ENCODE results near the gene MMP26. TPM values are rescaled to one million over a fixed set of nuclear protein-coding genes. Genes with fewer than 3 reads are reported as not detected.

MMP26 gene
- not detected for polyA plus RNA-seq (ENCODE audit: insufficient read length)

- peak; percentile 6 for DNase-seq
Measured at GRCh38 chr11:4704054-4704789, at the start of gene MMP26. TSS of gene MMP26 (plus strand) at chr11:4704784.

GRCh38 chr11:4658629-4659445 lies 45.7 kb upstream of the MMP26 start:
- DNase-seq, result no peak

GRCh38 chr11:4662876-4663275 lies 41.7 kb upstream of the MMP26 start:
- DNase-seq, result no peak

GRCh38 chr11:4664183-4664582 lies 40.4 kb upstream of the MMP26 start:
- DNase-seq, result no peak

GRCh38 chr11:4664786-4665185 lies 39.8 kb upstream of the MMP26 start:
- DNase-seq, result no peak

- DNase-seq, result no peak
Measured at GRCh38 chr11:4665424-4665823, 39.2 kb upstream of the MMP26 start.

GRCh38 chr11:4671741-4672140 lies 32.8 kb upstream of the MMP26 start:
- no peak for DNase-seq

- no peak for DNase-seq
Measured at GRCh38 chr11:4672470-4672869, 32.1 kb upstream of the MMP26 start.

GRCh38 chr11:4673781-4674180 lies 30.8 kb upstream of the MMP26 start:
- DNase-seq, result no peak

GRCh38 chr11:4677948-4678347 lies 26.6 kb upstream of the MMP26 start:
- no peak for DNase-seq

GRCh38 chr11:4680341-4680740 lies 24.2 kb upstream of the MMP26 start:
- no peak for DNase-seq

- no peak for DNase-seq
Measured at GRCh38 chr11:4682623-4683419, 21.8 kb upstream of the MMP26 start.

- DNase-seq, result no peak
Measured at GRCh38 chr11:4684631-4685285, 19.8 kb upstream of the MMP26 start.

GRCh38 chr11:4695442-4695841 lies 9.1 kb upstream of the MMP26 start:
- no peak for DNase-seq

GRCh38 chr11:4697585-4697984 lies 7.0 kb upstream of the MMP26 start, which contains the start of gene OR51E2:
TSS of gene OR51E2 (minus strand) at chr11:4697853. CDS start at chr11:4682711, 15,142 bp downstream.
- no peak for DNase-seq

GRCh38 chr11:4699697-4700435 lies 4.7 kb upstream of the MMP26 start:
- DNase-seq, result no peak

GRCh38 chr11:4700436-4700820 lies 4.2 kb upstream of the MMP26 start:
- DNase-seq, result no peak

- DNase-seq, result no peak
Measured at GRCh38 chr11:4704790-4705334, 278 bp downstream of the MMP26 start.

GRCh38 chr11:4713241-4713640 lies 8.7 kb downstream of the MMP26 start:
- DNase-seq, result no peak

GRCh38 chr11:4714300-4714699 lies 9.7 kb downstream of the MMP26 start:
- no peak for DNase-seq
